PC-3 (cell line): ENCODE measurements around the gene RCE1. TPM values are rescaled to one million over a fixed set of nuclear protein-coding genes. Genes with fewer than 3 reads are reported as not detected.

Experiments
- ATAC-seq: fragments of 200-7000 bp; cut with Tn5 transposase; 2 replicates; pipeline ENCODE4 v1.9.1; 2020; ENCODE audit warnings: mild to moderate bottlenecking, moderate library complexity
- BruUV-seq: library from RNA; stranded (reverse); fragments of 400-500 nt; replicated peaks from 2 replicates; lab custom pipeline; 2021; lab: Mats Ljungman, UMichigan
- CTCF ChIA-PET: fragments of 300-600 bp; sonication (Branson Sonifier 250); formaldehyde crosslinking; loops from one replicate; lab custom pipeline; 2022; ENCODE audit warnings: antibody characterized with exemption; lab: Charles Lee
- POLR2A ChIA-PET: fragments of 300-600 bp; sonication (Branson Sonifier 250); formaldehyde crosslinking; loops from one replicate; lab custom pipeline; 2022; ENCODE audit warnings: antibody characterized with exemption; ENCODE audit not compliant: unreplicated experiment; lab: Charles Lee
- DNase-seq: peaks from one replicate; pipeline ENCODE4 v3.0.0-alpha.2; 2015
- H2AFZ ChIP-seq: fragments of 300-600 bp; sonication (generic); 2 replicates; pipeline ENCODE4 v1.6.0; 2016; ENCODE audit warnings: antibody characterized with exemption, low read length
- H3F3A ChIP-seq: fragments of 300-600 bp; sonication (generic); one replicate; pipeline ENCODE4 v1.6.0; 2017; ENCODE audit warnings: antibody characterized with exemption, low read length, control low read depth, mild to moderate bottlenecking; ENCODE audit not compliant: unreplicated experiment
- H3K27ac ChIP-seq: fragments of 300-600 bp; sonication (generic); 2 replicates; pipeline ENCODE4 v1.5.1; 2016; ENCODE audit warnings: mild to moderate bottlenecking, low read length
- H3K27me3 ChIP-seq: fragments of 300-600 bp; sonication (generic); 2 replicates; pipeline ENCODE4 v1.6.1; 2016; ENCODE audit warnings: low read length, mixed read lengths
- H3K36me3 ChIP-seq: fragments of 300-600 bp; sonication (generic); 2 replicates; pipeline ENCODE4 v1.6.1; 2016; ENCODE audit warnings: low read depth, mixed run types, low read length, mixed read lengths
- H3K4me1 ChIP-seq: fragments of 300-600 bp; sonication (generic); 2 replicates; pipeline ENCODE4 v1.5.1; 2016; ENCODE audit warnings: low read length; ENCODE audit not compliant: insufficient read depth
- H3K4me2 ChIP-seq: fragments of 300-600 bp; sonication (generic); 2 replicates; pipeline ENCODE4 v1.6.0; 2016; ENCODE audit warnings: low read length
- H3K4me3 ChIP-seq: fragments of 300-600 bp; sonication (generic); 2 replicates; pipeline ENCODE4 v1.5.1; 2016; ENCODE audit warnings: mild to moderate bottlenecking, low read length, mixed read lengths
- H3K79me2 ChIP-seq: fragments of 300-600 bp; sonication (generic); 2 replicates; pipeline ENCODE4 v1.6.1; 2017; ENCODE audit warnings: low read length, mixed read lengths
- H3K9ac ChIP-seq: fragments of 300-600 bp; sonication (generic); 2 replicates; pipeline ENCODE4 v1.6.0; 2016; ENCODE audit warnings: mild to moderate bottlenecking, low read length
- H3K9me2 ChIP-seq: fragments of 300-600 bp; sonication (generic); replicated peaks from 2 replicates; pipeline ENCODE4 v1.6.1; 2016; ENCODE audit warnings: mixed run types, low read length, mixed read lengths
- H3K9me3 ChIP-seq: fragments of 300-600 bp; sonication (generic); 2 replicates; pipeline ENCODE4 v1.6.1; 2016; ENCODE audit warnings: low read length, mixed read lengths
- H4K20me1 ChIP-seq: fragments of 300-600 bp; sonication (generic); 2 replicates; pipeline ENCODE4 v1.6.1; 2016; ENCODE audit warnings: low read length, mixed read lengths
- EZH2 ChIP-seq: fragments of 300-600 bp; sonication (generic); IDR thresholded peaks from one replicate; pipeline ENCODE4 v1.6.1; 2017; ENCODE audit warnings: antibody characterized with exemption, mild to moderate bottlenecking, low read length; ENCODE audit not compliant: unreplicated experiment
- EZH2phosphoT487 ChIP-seq: fragments of 300-600 bp; sonication (generic); IDR thresholded peaks from 2 replicates; pipeline ENCODE4 v1.6.1; 2018; ENCODE audit warnings: mild to moderate bottlenecking, antibody characterized with exemption, low read length, borderline replicate concordance
- intact Hi-C: fragments of 100-400 bp; cut with micrococcal nuclease; formaldehyde crosslinking; loops from 2 replicates; pipeline ENCODE4 v1.9.0; 2023
- total RNA-seq: library from RNA; depleted of rRNA; stranded (reverse); fragments of >200 nt; gene quantifications from 2 replicates; pipeline ENCODE4 v1.2.3, GENCODE V29; 2014
- TF ChIP-seq, protein P1 (sequence below): fragments of 300-600 bp; sonication (generic); conservative IDR thresholded peaks from 2 replicates; pipeline ENCODE4 v1.5.1; 2017; ENCODE audit warnings: antibody characterized with exemption, low read depth, mild to moderate bottlenecking, low read length

The RCE1 gene
- total RNA-seq, 1 experiment from 2014 or later = 70.4 TPM

DNA sequence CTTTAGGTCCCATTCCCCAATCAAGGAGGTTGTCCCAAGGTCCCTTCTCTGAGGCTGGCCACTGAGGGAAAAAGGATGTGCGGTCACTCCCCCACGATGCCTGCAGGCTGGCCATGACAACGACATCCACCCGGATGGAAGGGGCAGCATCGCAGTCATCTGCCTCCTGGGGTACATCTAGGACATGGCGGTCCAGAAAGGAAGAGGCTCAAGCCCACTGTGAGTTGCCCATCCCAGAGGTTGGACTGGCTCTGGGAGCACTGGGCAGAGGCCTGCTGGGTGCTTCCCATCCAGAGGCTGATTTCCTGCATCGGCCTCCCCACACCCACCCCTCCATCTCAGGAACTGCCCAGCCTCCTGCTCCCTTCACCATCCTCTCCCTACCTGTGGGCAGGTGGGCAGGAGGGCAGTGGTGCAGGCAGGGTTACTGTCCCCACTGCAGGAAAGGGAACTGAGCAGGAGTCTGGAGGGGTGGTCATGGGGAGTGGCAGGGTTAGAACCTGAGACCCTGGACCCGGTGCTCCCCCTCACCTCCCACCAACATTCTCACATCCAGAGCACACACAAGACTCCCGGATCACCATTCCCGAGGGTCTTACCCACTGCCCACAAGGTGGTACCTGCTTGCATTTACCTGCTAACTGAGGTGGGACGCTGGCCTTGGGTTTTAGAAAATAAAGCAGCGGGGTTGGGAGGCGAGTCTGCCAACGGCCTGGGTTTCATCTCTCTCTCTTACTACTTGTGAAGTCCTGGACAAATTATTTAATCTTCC, 4.4 kb downstream of the RCE1 start:
- intact Hi-C loops = no loop called here
- ATAC-seq (no peak), DNase-seq (no peak)
- no peaks in the 10 kb centered on the region for H3F3A ChIP-seq
- H3K9me3 ChIP-seq = no peaks in the 10 kb centered on the region
- no peak overlapping the region for H3K9ac ChIP-seq
- peaks cover 23% of the 10 kb centered on the region for H3K4me1 ChIP-seq
- no peak overlapping the region for H2AFZ ChIP-seq
- no peak overlapping the region for H3K4me3 ChIP-seq
- TF ChIP-seq, protein P1, sequence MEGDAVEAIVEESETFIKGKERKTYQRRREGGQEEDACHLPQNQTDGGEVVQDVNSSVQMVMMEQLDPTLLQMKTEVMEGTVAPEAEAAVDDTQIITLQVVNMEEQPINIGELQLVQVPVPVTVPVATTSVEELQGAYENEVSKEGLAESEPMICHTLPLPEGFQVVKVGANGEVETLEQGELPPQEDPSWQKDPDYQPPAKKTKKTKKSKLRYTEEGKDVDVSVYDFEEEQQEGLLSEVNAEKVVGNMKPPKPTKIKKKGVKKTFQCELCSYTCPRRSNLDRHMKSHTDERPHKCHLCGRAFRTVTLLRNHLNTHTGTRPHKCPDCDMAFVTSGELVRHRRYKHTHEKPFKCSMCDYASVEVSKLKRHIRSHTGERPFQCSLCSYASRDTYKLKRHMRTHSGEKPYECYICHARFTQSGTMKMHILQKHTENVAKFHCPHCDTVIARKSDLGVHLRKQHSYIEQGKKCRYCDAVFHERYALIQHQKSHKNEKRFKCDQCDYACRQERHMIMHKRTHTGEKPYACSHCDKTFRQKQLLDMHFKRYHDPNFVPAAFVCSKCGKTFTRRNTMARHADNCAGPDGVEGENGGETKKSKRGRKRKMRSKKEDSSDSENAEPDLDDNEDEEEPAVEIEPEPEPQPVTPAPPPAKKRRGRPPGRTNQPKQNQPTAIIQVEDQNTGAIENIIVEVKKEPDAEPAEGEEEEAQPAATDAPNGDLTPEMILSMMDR = no peak
- TF ChIP-seq EZH2 (no peak), EZH2phosphoT487 (no peak)
- ChIA-PET CTCF (no interaction called here), POLR2A (no interaction called here)
- H3K27ac ChIP-seq = no peak overlapping the region
- H3K4me2 ChIP-seq = no peak overlapping the region
- no TSS peak for BruUV-seq
- no peaks in the 10 kb centered on the region for H3K9me2 ChIP-seq
- no peaks in the 10 kb centered on the region for H4K20me1 ChIP-seq
- peaks cover 21% of the 10 kb centered on the region for H3K36me3 ChIP-seq
- H3K79me2 ChIP-seq = peaks cover 32% of the 10 kb centered on the region
- no peaks in the 10 kb centered on the region for H3K27me3 ChIP-seq

DNA sequence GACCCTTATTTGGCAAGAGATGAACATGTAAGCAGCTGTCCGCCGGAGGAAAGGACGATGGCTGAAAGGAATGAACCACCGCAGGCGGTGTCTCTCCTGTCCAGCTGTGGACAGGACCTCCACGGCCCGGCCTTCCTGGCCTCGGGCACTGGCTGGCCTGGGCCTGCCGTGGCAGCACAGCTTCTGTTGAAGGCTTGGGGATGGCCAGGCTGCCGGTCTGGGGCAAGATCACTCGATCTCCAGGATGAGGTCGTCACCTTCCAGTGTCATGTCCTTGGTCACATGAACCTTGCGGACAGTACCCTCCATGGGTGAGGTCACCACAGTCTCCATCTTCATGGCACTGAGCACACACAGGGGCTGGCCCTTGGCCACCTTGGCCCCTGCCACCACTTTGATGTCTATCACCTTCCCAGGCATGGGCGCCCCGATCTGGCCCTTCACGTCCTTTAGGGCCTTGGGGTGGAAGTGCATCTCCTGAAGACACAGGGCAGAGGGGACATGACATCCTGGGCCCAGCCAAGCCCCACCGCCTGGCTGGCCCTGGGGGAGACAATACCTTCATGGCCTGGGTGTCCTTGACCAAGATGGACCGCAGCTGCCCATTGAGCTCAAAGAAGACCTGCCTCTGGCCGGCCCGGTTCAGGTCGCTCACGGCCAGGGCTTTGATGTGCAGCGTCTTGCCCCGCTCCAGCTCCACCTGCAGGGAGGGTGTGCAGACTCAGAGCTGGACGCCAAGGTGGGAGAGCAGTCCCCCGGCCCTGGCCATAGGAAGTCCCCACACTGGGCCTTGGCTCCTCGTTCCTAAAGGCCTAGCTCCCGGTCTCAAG, 5.6 kb downstream of the RCE1 start:
- H3K9ac ChIP-seq = no peak overlapping the region
- H4K20me1 ChIP-seq = no peaks in the 10 kb centered on the region
- no peak overlapping the region for H3K27ac ChIP-seq
- no peaks in the 10 kb centered on the region for H3K9me3 ChIP-seq
- TF ChIP-seq EZH2 = no peak
- TF ChIP-seq EZH2phosphoT487 = no peak
- TF ChIP-seq, protein P1 = no peak
- no peak for DNase-seq
- H3K4me3 ChIP-seq = no peak overlapping the region
- BruUV-seq = no TSS peak
- H3K79me2 ChIP-seq = peaks cover 21% of the 10 kb centered on the region
- ATAC-seq = no peak
- ChIA-PET CTCF (no interaction called here), POLR2A (no interaction called here)
- H2AFZ ChIP-seq = no peak overlapping the region
- H3K9me2 ChIP-seq = no peaks in the 10 kb centered on the region
- no peaks in the 10 kb centered on the region for H3K27me3 ChIP-seq
- no peaks in the 10 kb centered on the region for H3F3A ChIP-seq
- intact Hi-C loops = no loop called here
- H3K36me3 ChIP-seq = peaks cover 21% of the 10 kb centered on the region
- no peak overlapping the region for H3K4me2 ChIP-seq
- peaks cover 23% of the 10 kb centered on the region for H3K4me1 ChIP-seq
